Measurements from ENCODE around the gene CNNM2.
"Not testable (repeated sequence)": the region's sequence is repeated elsewhere in the genome, so short reads cannot be mapped to it uniquely, and the experiment has no call there.

CNNM2 gene

DNA sequence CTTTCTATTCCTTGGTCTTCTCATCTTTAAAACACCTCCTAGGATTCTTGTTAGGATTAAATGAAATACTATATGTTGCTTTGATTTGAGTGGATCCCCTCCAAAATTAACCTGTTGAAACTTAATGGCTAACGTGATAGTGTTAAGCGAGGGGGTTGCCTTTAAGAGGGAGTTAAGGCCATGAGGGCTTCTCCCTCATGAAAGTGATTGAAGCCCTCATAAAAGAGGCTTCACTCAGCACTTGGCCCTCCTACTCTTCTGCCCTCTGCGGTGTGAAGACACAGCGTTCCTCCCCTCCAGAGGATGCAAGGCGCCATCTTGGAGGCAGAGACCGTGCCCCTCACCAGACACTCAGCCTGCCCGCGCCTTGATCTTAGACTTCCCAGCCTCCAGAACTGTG is 46.6 kb downstream of the CNNM2 start:
- no peak for DNase-seq (ENCODE audit: extremely low read depth in 1 of 2, low read depth in 1 of 2)

- DNase-seq (ENCODE audit: extremely low read depth in 1 of 2, low read depth in 1 of 2): no peak
Observed at GRCh38 chr10:102965311-102965851, 47.3 kb downstream of the CNNM2 start.

DNA sequence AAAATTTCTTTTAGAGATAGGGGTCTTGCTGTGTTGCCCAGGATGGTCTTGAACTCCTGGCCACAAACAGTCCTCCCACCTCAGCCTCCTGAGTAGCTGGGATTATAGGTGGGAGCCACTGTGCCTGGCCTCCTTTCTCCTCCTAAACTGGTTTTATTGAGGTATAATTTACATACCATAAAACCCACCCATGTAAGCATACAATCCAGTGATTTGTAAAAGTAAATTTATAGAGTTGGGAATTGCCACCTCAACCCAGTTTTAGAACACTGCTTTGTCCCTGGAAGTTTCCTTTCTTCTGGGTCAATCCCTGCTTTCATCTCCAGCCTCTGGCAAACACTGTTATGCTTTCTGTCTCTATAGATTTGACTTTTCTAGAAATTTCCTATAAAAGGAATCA is 49.0 kb downstream of the CNNM2 start:
- no peak for DNase-seq (ENCODE audit: extremely low read depth in 1 of 2, low read depth in 1 of 2)

- no peak for DNase-seq (ENCODE audit: extremely low read depth in 1 of 2, low read depth in 1 of 2)
Observed at GRCh38 chr10:102970562-102971340, 52.7 kb downstream of the CNNM2 start.

DNA sequence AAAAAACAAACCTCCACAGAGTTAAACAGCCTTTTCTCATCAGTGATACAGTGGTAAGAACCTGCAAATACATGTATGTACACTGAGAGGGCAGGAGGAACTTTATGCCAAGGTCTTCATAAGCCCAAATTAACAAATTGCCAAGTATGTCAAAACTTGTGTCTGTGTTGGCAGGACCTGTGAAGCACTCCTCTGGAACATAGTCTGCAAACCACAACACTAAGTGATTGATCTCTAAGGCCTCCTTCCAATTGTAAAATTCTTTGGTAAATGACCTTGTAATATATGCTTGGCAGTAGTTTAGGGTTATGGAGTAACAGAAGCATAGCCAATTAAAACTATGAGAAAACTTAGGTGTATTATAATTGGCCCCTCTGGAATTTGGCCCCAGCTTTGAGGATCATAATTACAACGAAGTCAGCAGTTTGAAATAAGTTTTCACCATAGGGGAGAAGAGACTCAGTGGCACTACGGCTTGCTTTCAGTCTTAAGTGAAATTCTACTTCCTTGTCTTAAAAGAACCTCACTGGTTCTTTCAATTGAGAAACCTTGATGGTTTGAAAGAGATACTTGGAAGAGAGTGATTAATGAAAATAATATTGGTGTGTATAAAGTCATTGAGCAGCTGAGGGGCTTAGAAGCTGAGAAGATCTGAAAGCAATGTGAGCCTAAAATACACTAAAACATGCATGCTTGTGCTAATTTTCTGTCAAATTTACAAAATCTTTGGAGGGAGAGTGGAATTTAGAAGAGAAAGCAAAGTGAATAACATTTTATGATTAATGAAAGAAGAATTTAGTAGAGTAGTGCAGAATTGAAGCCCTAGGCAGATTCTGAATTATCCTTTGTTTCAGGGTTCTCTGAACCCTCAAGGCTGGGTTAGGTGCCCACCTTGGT is 57.6 kb downstream of the CNNM2 start:
- no peak for DNase-seq (ENCODE audit: extremely low read depth in 1 of 2, low read depth in 1 of 2)

DNA sequence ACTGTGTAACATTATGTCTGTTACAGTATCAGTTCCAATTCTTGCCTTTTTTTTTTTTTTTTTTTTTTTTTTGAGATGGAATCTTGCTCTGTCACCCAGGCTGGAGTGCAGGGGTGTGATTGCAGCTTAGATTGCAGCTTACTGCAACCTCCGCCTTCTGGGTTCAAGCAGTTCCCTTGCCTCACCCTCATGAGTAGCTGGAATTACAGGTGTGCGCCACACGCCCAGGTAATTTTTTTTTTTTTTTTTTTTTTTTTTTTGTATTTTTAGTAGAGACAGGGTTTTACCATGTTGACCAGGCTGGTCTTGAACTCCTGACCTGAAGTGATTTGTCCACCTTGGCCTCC is 58.3 kb downstream of the CNNM2 start:
- DNase-seq (ENCODE audit: extremely low read depth in 1 of 2, low read depth in 1 of 2): not testable (repeated sequence)

GRCh38 chr10:102982296-102982695 is 64.2 kb downstream of the CNNM2 start:
- no peak for DNase-seq (ENCODE audit: extremely low read depth in 1 of 2, low read depth in 1 of 2)

DNA sequence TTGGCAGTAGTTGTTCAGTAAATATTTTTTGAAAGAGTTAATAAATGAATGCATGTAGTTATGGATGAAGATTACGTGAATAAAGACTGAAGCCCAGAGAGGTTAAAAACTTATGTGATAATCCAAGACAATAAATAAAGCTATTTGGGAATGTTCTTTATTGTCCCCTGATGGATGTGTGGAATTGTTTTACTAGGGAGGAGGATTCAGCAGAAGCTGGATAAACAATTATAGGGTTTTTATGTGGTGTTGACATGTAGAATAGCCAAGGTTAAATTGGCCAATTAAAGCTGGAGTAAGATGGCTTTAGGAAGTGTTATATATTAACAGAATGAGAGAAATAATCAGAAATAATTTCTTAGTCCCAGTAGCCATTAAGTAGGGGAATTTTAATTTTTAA is 66.0 kb downstream of the CNNM2 start:
- DNase-seq (ENCODE audit: extremely low read depth in 1 of 2, low read depth in 1 of 2): no peak

DNA sequence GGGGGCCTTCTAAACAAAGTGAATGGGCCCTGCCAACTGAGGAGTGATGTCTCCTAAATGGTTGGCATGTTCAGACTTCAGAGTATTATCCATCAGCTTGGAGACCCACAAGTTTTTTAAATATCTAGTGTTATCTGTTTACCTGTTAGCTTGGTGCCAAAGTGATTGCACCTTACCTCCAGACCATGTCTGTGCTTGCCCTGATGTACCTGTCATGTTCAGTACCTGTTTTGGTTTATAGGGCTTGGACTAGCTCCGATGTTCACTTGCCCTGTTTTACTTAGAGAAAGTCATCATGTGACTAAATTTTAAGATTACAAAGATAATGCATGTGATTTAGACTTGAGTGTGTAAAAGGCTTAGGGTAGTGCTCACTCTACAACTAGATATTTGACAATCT is 67.7 kb downstream of the CNNM2 start:
- no peak for DNase-seq (ENCODE audit: extremely low read depth in 1 of 2, low read depth in 1 of 2)

GRCh38 chr10:102988404-102989314 is 70.6 kb downstream of the CNNM2 start:
- DNase-seq (ENCODE audit: extremely low read depth in 1 of 2, low read depth in 1 of 2): no peak

DNA sequence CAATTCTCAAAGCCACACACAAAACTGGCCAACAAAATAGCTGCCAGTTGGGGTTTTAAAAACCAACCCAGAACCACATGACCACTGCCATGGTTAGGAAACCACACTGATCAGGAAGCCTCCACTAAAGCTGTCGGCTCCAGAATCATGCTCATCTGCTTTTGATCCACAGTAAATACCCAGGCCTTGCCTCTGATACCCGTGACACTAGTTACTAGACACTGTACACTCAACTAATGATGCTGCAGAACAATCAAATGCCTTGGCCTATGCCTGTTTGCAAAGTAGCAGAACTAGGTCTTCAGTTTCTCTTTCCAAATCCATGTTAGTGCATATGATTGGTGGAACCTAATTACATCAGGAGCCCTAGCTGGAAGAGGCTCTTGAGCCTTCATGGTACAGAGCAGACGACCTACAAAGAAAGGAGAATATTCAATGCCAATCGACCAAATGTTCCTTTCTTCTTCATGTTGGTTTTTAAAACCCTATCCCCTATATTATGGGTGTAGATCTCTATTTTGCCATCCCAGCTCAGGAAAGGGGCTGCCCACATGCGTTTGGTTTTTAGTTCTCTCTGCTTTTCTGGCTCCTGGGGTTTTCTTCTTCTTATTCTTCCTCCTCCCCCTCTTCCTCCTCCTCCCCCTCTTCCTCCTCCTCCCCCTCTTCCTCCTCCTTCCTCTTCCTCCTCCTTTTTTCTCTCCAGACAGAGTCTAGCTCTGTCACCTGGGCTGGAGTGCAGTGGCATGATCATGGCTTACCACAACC is 76.6 kb downstream of the CNNM2 start:
- no peak for DNase-seq (ENCODE audit: extremely low read depth in 1 of 2, low read depth in 1 of 2)

DNA sequence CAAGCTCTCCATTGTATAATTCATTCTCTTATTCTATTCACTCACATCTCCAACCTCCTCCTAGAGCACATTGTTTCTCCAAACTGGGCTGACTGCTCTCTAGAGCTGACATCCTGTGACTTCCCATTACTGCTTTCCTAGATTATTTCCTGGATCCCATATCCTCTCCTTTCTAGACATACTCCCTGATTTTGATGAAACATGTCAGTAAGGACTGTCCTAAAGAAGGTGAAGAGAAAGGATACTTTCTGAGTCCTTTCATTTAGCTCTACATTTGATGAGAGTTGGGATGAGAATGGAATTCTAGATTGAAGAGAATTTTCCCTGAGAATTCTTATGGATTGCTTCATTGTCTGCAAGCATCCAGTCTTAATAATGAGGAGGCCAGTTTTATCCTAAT is 78.8 kb downstream of the CNNM2 start:
- DNase-seq (ENCODE audit: extremely low read depth in 1 of 2, low read depth in 1 of 2): no peak

GRCh38 chr10:102997998-102998397 is 79.9 kb downstream of the CNNM2 start:
- DNase-seq (ENCODE audit: extremely low read depth in 1 of 2, low read depth in 1 of 2): no peak

DNA sequence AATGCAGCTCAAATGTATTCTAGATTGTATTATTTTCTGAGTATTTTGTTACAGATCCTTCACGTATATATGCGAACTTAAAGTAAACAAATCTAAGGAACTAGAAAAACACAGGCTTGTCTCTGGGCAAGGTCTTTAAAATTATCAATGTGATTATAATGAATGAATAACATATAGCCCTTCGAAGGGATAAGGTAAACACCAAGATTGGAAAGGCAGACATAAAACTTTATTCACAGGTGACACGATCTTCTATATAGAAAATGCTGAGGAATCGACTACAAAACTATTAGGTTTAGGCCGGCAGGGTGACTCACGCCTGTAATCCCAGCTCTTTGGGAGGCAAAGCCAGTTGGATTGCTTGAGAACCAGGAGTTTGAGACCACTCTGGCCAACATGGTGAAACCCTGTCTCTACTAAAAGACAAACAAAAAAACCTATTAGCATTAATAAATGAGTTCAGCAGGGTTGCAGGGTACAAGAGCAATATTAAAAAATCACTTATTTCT is 80.4 kb downstream of the CNNM2 start:
- DNase-seq (ENCODE audit: extremely low read depth in 1 of 2, low read depth in 1 of 2): no peak

DNA sequence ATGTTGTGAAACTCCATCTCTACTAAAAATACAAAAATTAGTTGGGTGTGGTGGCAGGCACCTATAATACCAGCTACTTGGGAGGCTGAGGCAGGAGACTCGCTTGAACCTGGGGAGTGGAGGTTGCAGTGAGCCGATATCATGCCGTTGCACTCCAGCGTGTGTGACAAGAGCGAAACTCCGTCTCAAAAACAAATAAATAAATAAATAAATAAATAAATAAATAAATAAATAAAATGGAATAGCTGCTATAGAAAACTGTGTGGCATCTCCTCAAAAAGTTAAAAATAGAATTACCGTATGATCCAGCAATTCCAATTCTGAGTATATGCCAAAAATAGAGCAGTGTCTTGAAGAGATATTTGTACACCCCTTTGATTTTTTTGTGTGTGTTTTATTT is 82.0 kb downstream of the CNNM2 start:
- not testable (repeated sequence) for DNase-seq (ENCODE audit: extremely low read depth in 1 of 2, low read depth in 1 of 2)

- no peak for DNase-seq (ENCODE audit: extremely low read depth in 1 of 2, low read depth in 1 of 2)
Observed at GRCh38 chr10:103007017-103007416, 88.9 kb downstream of the CNNM2 start.

- DNase-seq (ENCODE audit: extremely low read depth in 1 of 2, low read depth in 1 of 2): no peak
Observed at GRCh38 chr10:103013416-103013815, 95.3 kb downstream of the CNNM2 start.

GRCh38 chr10:103019425-103019824 is 101.3 kb downstream of the CNNM2 start:
- DNase-seq (ENCODE audit: extremely low read depth in 1 of 2, low read depth in 1 of 2): no peak

GRCh38 chr10:103021150-103021899 is 103.2 kb downstream of the CNNM2 start:
- DNase-seq (ENCODE audit: extremely low read depth in 1 of 2, low read depth in 1 of 2): no peak

Measured in activated CD8-positive, alpha-beta memory T cell treated with anti-CD3 and anti-CD28 coated beads for 1 hour (primary cell).